ENCODE results near the gene SLC16A8. TPM values are rescaled to one million over a fixed set of nuclear protein-coding genes. Genes with fewer than 3 reads are reported as not detected.
A peak's percentile ranks its signal among the peaks of the same experiment; 100 is the strongest.

SLC16A8 gene
- total and polyA plus RNA-seq, 2 of the 13 experiments (the other 11 are each of a cell fraction or from before 2014, with no cell fraction given): not detected

- TF ChIP-seq, protein P1, sequence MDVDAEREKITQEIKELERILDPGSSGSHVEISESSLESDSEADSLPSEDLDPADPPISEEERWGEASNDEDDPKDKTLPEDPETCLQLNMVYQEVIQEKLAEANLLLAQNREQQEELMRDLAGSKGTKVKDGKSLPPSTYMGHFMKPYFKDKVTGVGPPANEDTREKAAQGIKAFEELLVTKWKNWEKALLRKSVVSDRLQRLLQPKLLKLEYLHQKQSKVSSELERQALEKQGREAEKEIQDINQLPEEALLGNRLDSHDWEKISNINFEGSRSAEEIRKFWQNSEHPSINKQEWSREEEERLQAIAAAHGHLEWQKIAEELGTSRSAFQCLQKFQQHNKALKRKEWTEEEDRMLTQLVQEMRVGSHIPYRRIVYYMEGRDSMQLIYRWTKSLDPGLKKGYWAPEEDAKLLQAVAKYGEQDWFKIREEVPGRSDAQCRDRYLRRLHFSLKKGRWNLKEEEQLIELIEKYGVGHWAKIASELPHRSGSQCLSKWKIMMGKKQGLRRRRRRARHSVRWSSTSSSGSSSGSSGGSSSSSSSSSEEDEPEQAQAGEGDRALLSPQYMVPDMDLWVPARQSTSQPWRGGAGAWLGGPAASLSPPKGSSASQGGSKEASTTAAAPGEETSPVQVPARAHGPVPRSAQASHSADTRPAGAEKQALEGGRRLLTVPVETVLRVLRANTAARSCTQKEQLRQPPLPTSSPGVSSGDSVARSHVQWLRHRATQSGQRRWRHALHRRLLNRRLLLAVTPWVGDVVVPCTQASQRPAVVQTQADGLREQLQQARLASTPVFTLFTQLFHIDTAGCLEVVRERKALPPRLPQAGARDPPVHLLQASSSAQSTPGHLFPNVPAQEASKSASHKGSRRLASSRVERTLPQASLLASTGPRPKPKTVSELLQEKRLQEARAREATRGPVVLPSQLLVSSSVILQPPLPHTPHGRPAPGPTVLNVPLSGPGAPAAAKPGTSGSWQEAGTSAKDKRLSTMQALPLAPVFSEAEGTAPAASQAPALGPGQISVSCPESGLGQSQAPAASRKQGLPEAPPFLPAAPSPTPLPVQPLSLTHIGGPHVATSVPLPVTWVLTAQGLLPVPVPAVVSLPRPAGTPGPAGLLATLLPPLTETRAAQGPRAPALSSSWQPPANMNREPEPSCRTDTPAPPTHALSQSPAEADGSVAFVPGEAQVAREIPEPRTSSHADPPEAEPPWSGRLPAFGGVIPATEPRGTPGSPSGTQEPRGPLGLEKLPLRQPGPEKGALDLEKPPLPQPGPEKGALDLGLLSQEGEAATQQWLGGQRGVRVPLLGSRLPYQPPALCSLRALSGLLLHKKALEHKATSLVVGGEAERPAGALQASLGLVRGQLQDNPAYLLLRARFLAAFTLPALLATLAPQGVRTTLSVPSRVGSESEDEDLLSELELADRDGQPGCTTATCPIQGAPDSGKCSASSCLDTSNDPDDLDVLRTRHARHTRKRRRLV (CRISPR knock-in tag; IDR thresholded peaks at IDR 0.05): no peak
- TF ChIP-seq E2F2 (CRISPR knock-in tag; IDR thresholded peaks at IDR 0.05; ENCODE audit: borderline replicate concordance): no peak
- no peak; the same call in 1 of the 2 replicates for TF ChIP-seq KDM5A (IDR thresholded peaks at IDR 0.05; ENCODE audit: borderline replicate concordance, low read length)
- peak; percentile 44 to 62; a peak in 3 of 4 replicates for TF ChIP-seq POLR2A (IDR thresholded peaks at IDR 0.05; ENCODE audit: insufficient read depth in 1 of 2, low read depth in 2 of 2, low read length in 2 of 2)
- TF ChIP-seq ZNF629 (CRISPR knock-in tag; conservative IDR thresholded peaks at IDR 0.05): no peak
- no peak for TF ChIP-seq MATR3 (CRISPR knock-in tag; IDR thresholded peaks at IDR 0.05)
- TF ChIP-seq ZNF790 (CRISPR knock-in tag; IDR thresholded peaks at IDR 0.05; ENCODE audit: borderline replicate concordance): no peak
- no peak for TF ChIP-seq PRDM10 (CRISPR knock-in tag; IDR thresholded peaks at IDR 0.05; ENCODE audit: low read depth)
- peak; percentile 35 for TF ChIP-seq ZNF781 (CRISPR knock-in tag; IDR thresholded peaks at IDR 0.05; ENCODE audit: borderline replicate concordance, not compliant biosample characterization)
Measured at GRCh38 chr22:38110008-38110862, 26.3 kb upstream of the SLC16A8 start, which contains the start of gene BAIAP2L2 (continued).
